ENCODE data around the gene KIF1B. TPM values are rescaled to one million over a fixed set of nuclear protein-coding genes. Genes with fewer than 3 reads are reported as not detected.

KIF1B gene
- total RNA-seq, 1 experiment from 2014 or later, result 57.7 TPM

- TF ChIP-seq, protein P1, sequence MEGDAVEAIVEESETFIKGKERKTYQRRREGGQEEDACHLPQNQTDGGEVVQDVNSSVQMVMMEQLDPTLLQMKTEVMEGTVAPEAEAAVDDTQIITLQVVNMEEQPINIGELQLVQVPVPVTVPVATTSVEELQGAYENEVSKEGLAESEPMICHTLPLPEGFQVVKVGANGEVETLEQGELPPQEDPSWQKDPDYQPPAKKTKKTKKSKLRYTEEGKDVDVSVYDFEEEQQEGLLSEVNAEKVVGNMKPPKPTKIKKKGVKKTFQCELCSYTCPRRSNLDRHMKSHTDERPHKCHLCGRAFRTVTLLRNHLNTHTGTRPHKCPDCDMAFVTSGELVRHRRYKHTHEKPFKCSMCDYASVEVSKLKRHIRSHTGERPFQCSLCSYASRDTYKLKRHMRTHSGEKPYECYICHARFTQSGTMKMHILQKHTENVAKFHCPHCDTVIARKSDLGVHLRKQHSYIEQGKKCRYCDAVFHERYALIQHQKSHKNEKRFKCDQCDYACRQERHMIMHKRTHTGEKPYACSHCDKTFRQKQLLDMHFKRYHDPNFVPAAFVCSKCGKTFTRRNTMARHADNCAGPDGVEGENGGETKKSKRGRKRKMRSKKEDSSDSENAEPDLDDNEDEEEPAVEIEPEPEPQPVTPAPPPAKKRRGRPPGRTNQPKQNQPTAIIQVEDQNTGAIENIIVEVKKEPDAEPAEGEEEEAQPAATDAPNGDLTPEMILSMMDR (conservative IDR thresholded peaks at IDR 0.05), result no peak
- H3K4me1 ChIP-seq (ENCODE audit: insufficient read depth, low read length), result no peaks in the 10 kb centered on the region
- no peak overlapping the region for H3K4ac ChIP-seq (ENCODE audit: low read depth, low read length)
- H3K79me2 ChIP-seq (ENCODE audit: insufficient read depth, low read length), result no peaks in the 10 kb centered on the region
- no peak overlapping the region for H2BK12ac ChIP-seq (ENCODE audit: insufficient read length, low read depth, low read length)
- no peak overlapping the region for H3K18ac ChIP-seq (ENCODE audit: insufficient read length, low read depth, low read length)
- no peak overlapping the region for H4K91ac ChIP-seq (ENCODE audit: insufficient read length, low read depth, low read length)
- H3K27me3 Mint-ChIP-seq (ENCODE audit: low read depth), result no peaks in the 10 kb centered on the region; the same call in 1 of the 2 replicates
- H3T11ph ChIP-seq (ENCODE audit: low read length), result no peak overlapping the region
- H3K27me3 ChIP-seq (ENCODE audit: insufficient read depth, low read length), result no peaks in the 10 kb centered on the region
- no peak overlapping the region for H3K56ac ChIP-seq (ENCODE audit: insufficient read length, low read depth, low read length)
- 0 out of 7 replicates have a peak overlapping the region, but pooled peaks of 1 of the 3 experiments have one; percentile 39 for H3K27ac Mint-ChIP-seq
- H3K4me1 Mint-ChIP-seq, result peaks cover 0 to 6% of the 10 kb centered on the region in 2 experiments; a peak in 3 of 4 replicates
- H2BK15ac ChIP-seq (ENCODE audit: low read depth, low read length), result no peak overlapping the region
- H3K4me2 ChIP-seq (ENCODE audit: insufficient read depth, insufficient read length, low read length), result no peak overlapping the region
- H3K14ac ChIP-seq (ENCODE audit: insufficient read depth, low read length), result no peak overlapping the region
- H3K23me2 ChIP-seq (ENCODE audit: insufficient read length, low read depth, low read length, poor library complexity, severe bottlenecking), result no peaks in the 10 kb centered on the region
- WGBS (ENCODE audit: extremely low coverage, insufficient read length, low lambda C conversion rate), result no CpG with 5 or more reads among the region's 6 CpGs
- H4K5ac ChIP-seq (ENCODE audit: insufficient read length, low read depth, low read length), result no peak overlapping the region
- no peak overlapping the region for H3K23ac ChIP-seq (ENCODE audit: insufficient read length, low read depth, low read length)
- no peak overlapping the region for H4K8ac ChIP-seq (replicated peaks; ENCODE audit: insufficient read length, low read depth, low read length)
- no peak overlapping the region for H3K27ac ChIP-seq (ENCODE audit: insufficient read length, low read depth, low read length)
- H2AFZ ChIP-seq (ENCODE audit: low read length), result no peak overlapping the region
- no peak for DNase-seq
- no peaks in the 10 kb centered on the region; a peak in 1 of 7 replicates for H3K36me3 Mint-ChIP-seq (ENCODE audit: insufficient read depth in 1 of 3, low read depth in 3 of 3)
- H3K4me3 Mint-ChIP-seq, result no peak overlapping the region
- no peaks in the 10 kb centered on the region for H3K9me3 ChIP-seq (ENCODE audit: control insufficient read depth, low read depth, low read length)
- H2BK120ac ChIP-seq (ENCODE audit: low read depth, low read length, poor library complexity, severe bottlenecking), result no peak overlapping the region
- no peak overlapping the region for H3K9ac ChIP-seq (ENCODE audit: extremely low read depth, insufficient read length, low read length)
- H2AK5ac ChIP-seq (ENCODE audit: insufficient read length, low read length), result no peak overlapping the region
- H4K20me1 ChIP-seq (ENCODE audit: control insufficient read depth, insufficient read depth, insufficient read length), result no peaks in the 10 kb centered on the region
- no peak overlapping the region for H2BK5ac ChIP-seq (ENCODE audit: insufficient read length, low read length)
- H3K79me1 ChIP-seq (ENCODE audit: insufficient read depth, low read depth, low read length, poor library complexity, severe bottlenecking), result no peaks in the 10 kb centered on the region
- no peak overlapping the region for H2BK20ac ChIP-seq (ENCODE audit: low read depth, low read length, poor library complexity, severe bottlenecking)
- H3K9me3 Mint-ChIP-seq, result no peaks in the 10 kb centered on the region
Observed at GRCh38 chr1:10195570-10195969, 14.8 kb upstream of the KIF1B start.
